Neutrophil (primary cell): ENCODE measurements around the gene RSPH6A.

Experiments used
- H3K27ac ChIP-seq: fragments of 200-600 bp; sonication (generic); 2 replicates; pipeline ENCODE4 v1.5.1; 2016; ENCODE audit warnings: mild to moderate bottlenecking, moderate library complexity
- H3K27me3 ChIP-seq: fragments of 200-600 bp; sonication (generic); 2 replicates; pipeline ENCODE4 v1.6.0; 2016; ENCODE audit warnings: mild to moderate bottlenecking
- H3K36me3 ChIP-seq: fragments of 200-600 bp; sonication (generic); 2 replicates; pipeline ENCODE4 v1.5.1; 2017
- H3K4me1 ChIP-seq, 2 experiments: fragments of 200-600 bp in 1 of 2; sonication (generic) in 1 of 2; 1 replicate in 1 of 2; 2 replicates in 1 of 2; pipeline versions ENCODE4 v1.5.1 to v1.6.1; 2013 to 2016; ENCODE audit warnings: low read depth in 1 of 2, low read length in 1 of 2, mild to moderate bottlenecking in 1 of 2, moderate library complexity in 1 of 2; ENCODE audit not compliant: control insufficient read depth in 1 of 2, insufficient read depth in 1 of 2
- H3K4me3 ChIP-seq, 2 experiments: fragments of 200-600 bp in 1 of 2; sonication (generic) in 1 of 2; 1 replicate in 1 of 2; 2 replicates in 1 of 2; pipeline ENCODE4 v1.5.1; 2013 to 2016; ENCODE audit warnings: low read depth in 1 of 2, low read length in 1 of 2, mild to moderate bottlenecking in 1 of 2, moderate library complexity in 1 of 2
- H3K9me3 ChIP-seq: fragments of 200-600 bp; sonication (generic); 2 replicates; pipeline ENCODE4 v1.5.1; 2016
- TF ChIP-seq, protein P1 (sequence below): fragments of 200-600 bp; sonication (generic); IDR thresholded peaks from 2 replicates; pipeline ENCODE4 v1.5.1; 2016; ENCODE audit warnings: antibody characterized with exemption

Gene RSPH6A

DNA sequence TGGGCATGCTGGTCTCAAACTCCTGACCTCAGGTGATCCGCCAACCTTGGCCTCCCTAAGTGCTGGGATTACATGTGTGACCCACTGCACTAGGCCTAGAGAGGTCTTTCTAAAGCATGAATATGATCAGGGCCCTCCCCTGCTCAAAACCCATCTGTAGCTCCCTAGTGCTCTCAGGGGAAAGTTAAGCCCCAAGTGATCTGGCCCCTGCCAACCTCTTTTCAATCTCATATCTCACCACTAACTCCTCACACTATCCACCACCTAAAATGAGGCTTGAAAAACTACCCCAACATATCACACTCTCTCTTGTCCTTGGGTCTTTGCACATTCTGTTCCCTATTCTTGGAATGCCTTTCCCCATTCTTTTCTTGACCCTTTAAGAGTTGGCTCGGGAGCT is 20.5 kb downstream of the RSPH6A start:
- no peak overlapping the region for H3K27ac ChIP-seq
- no peaks in the 10 kb centered on the region for H3K36me3 ChIP-seq
- no peak overlapping the region for H3K4me3 ChIP-seq
- TF ChIP-seq, protein P1, sequence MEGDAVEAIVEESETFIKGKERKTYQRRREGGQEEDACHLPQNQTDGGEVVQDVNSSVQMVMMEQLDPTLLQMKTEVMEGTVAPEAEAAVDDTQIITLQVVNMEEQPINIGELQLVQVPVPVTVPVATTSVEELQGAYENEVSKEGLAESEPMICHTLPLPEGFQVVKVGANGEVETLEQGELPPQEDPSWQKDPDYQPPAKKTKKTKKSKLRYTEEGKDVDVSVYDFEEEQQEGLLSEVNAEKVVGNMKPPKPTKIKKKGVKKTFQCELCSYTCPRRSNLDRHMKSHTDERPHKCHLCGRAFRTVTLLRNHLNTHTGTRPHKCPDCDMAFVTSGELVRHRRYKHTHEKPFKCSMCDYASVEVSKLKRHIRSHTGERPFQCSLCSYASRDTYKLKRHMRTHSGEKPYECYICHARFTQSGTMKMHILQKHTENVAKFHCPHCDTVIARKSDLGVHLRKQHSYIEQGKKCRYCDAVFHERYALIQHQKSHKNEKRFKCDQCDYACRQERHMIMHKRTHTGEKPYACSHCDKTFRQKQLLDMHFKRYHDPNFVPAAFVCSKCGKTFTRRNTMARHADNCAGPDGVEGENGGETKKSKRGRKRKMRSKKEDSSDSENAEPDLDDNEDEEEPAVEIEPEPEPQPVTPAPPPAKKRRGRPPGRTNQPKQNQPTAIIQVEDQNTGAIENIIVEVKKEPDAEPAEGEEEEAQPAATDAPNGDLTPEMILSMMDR: no peak
- peaks cover 89% of the 10 kb centered on the region for H3K27me3 ChIP-seq
- peaks cover 21 to 36% of the 10 kb centered on the region in 2 experiments for H3K4me1 ChIP-seq
- no peaks in the 10 kb centered on the region for H3K9me3 ChIP-seq

DNA sequence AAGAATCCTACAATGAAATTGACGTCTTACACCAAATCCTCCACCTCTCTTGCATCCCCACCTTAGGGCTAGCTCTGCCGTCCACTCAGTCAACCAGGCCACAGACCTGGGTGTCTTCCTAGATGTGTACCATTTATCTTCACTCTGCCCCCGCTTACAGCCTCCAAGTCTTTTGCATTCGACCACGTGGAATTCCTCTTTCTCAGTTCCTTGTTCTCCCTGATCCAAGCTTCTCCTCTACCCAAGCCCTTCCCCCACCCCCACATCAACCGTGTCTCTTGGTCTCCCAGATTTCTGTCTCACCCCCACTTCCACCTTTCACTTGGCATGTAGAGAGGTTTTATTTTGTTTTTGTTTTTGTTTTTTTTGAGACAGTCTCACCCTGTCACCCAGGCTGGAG is 21.2 kb downstream of the RSPH6A start:
- peaks cover 21 to 33% of the 10 kb centered on the region in 2 experiments for H3K4me1 ChIP-seq
- H3K36me3 ChIP-seq: no peaks in the 10 kb centered on the region
- no peak overlapping the region for H3K27ac ChIP-seq
- peaks cover 89% of the 10 kb centered on the region for H3K27me3 ChIP-seq
- H3K9me3 ChIP-seq: no peaks in the 10 kb centered on the region
- no peak overlapping the region for H3K4me3 ChIP-seq
- TF ChIP-seq, protein P1: no peak

DNA sequence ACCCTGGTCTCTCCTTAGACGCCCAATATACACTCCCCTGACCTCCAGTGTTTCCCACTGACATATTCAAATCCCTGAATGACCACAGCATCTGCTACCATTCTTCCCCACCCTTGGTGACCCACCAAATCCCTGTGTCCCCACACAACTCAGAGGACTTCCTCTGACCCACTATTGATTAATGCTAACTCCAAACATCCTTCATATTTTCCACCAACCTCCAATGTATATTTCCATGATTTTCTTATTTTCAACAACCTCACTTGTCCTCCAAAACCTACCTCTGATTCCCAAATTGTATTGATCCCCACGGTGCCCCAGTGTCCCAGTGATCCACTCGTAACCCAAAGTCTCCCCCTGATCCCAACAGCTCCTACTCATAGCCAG is 21.9 kb downstream of the RSPH6A start:
- peak overlapping the region; percentile 54 to 57 for H3K4me3 ChIP-seq
- no peaks in the 10 kb centered on the region for H3K9me3 ChIP-seq
- no peaks in the 10 kb centered on the region for H3K36me3 ChIP-seq
- H3K4me1 ChIP-seq: peaks cover 21 to 33% of the 10 kb centered on the region in 2 experiments
- TF ChIP-seq, protein P1: no peak
- peaks cover 89% of the 10 kb centered on the region for H3K27me3 ChIP-seq
- no peak overlapping the region for H3K27ac ChIP-seq

DNA sequence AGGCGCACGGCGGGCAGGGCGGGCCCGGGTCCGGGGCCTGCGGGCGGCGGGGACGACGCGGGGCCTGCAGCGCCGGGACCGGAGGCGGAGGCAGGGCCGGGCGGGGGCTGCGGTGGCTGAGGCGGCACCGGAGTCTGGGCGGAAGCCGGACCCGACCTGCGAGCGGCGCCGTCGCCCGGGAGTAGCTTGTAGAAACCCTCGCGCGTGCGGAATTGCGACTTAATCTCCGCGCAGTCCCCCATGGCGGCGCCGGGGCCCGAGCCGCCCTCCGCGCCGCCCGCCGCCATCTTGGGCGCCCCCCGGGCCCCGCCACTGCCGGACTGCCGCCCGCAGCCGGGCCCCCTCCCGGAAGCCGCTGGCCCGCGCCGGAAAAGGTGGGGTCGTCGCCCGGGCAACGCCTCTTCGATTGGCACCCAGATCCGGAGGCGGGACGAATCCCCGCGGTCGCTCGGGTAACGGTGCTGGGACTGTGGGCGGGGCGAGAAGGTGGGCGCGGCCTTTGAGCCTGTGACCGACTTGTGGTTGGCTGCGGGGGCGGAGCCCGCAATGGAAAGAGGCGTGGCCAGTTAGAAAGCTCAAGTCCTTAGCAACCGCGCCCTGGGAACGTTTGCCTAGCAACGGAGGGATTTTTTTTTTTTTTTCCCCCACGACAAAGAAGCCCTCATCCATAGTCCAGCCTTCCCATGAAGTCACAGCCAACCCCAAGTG is 22.5 kb downstream of the RSPH6A start, which contains the start of gene DMWD:
TSS of gene DMWD (minus strand) at position 376 of the 708 bp plus-strand sequence. CDS start at position 287, 89 bp downstream.
- TF ChIP-seq, protein P1: no peak
- Histone ChIP-seq H3K4me3 (peak within 1 kb of the TSS; percentile 54 to 57), H3K27ac (peak within 1 kb of the TSS; percentile 45), H3K36me3 (no peaks in the 10 kb centered on the region), H3K27me3 (peaks cover 89% of the 10 kb centered on the region), H3K4me1 (peaks cover 21 to 33% of the 10 kb centered on the region in 2 experiments), H3K9me3 (no peaks in the 10 kb centered on the region)

DNA sequence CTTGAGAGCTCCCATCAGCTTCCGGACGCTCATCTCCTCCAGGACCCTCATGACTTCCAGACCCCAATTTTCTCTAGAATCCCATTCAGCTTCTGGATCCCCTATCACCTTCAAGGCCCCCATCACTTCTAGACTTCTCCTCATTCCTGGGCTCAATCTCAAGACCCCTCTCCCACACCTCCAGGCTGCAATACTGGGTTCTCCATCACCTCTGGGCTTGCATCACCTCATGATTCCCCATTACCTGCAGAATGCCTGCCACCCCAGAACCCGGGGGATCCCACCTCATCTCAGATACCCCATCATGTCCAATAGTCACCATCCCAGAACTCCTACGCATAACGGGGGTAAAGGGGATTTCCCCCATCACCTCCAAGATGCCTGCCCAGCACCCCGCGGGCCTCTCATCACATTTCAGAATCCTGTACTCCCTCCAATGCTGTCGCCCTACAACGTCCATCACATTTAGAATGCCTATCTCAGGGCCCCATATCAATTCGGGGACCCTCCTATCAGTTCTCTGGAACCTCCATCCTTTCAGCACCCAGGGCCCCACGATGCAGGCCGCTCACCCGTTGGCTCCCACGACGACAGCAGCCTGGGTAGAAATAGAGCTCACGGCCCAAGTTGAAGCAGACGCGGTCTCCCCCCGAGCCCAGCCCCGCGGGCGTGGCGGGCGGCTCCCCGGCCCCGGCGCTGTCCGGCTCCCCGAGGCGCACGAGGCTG is 23.2 kb downstream of the RSPH6A start:
- TF ChIP-seq, protein P1: no peak
- peak overlapping the region; percentile 45 for H3K27ac ChIP-seq

More for the DNA sequence above, 23.2 kb downstream of the RSPH6A start:
- Histone ChIP-seq H3K4me1 (peaks cover 21 to 33% of the 10 kb centered on the region in 2 experiments), H3K4me3 (peak overlapping the region; percentile 32 to 57), H3K9me3 (no peaks in the 10 kb centered on the region), H3K27me3 (peaks cover 89% of the 10 kb centered on the region), H3K36me3 (no peaks in the 10 kb centered on the region)
